GM23338 (cell line): Measurements from ENCODE around the gene S1PR1.

Experiments
- EZH2 ChIP-seq: fragments of 200-600 bp; sonication (generic); IDR thresholded peaks from one replicate; pipeline ENCODE4 v1.8.0; 2017; ENCODE audit warnings: antibody characterized with exemption, mild to moderate bottlenecking, low read depth; ENCODE audit not compliant: unreplicated experiment
- POLR2AphosphoS5 ChIP-seq: IDR thresholded peaks from 2 replicates; pipeline ENCODE4 v1.6.1; 2016; ENCODE audit warnings: antibody characterized with exemption, low read depth
- TF ChIP-seq, protein P1 (sequence below), 2 experiments: fragments of 200-600 bp in 1 of 2; sonication (generic) in 1 of 2; conservative IDR thresholded peaks; 2 replicates each; pipeline versions ENCODE4 v1.5.1 to v1.6.1; 2016 to 2017; ENCODE audit warnings: antibody characterized with exemption in 2 of 2, low read depth in 2 of 2, mild to moderate bottlenecking in 2 of 2, moderate library complexity in 1 of 2

DNA sequence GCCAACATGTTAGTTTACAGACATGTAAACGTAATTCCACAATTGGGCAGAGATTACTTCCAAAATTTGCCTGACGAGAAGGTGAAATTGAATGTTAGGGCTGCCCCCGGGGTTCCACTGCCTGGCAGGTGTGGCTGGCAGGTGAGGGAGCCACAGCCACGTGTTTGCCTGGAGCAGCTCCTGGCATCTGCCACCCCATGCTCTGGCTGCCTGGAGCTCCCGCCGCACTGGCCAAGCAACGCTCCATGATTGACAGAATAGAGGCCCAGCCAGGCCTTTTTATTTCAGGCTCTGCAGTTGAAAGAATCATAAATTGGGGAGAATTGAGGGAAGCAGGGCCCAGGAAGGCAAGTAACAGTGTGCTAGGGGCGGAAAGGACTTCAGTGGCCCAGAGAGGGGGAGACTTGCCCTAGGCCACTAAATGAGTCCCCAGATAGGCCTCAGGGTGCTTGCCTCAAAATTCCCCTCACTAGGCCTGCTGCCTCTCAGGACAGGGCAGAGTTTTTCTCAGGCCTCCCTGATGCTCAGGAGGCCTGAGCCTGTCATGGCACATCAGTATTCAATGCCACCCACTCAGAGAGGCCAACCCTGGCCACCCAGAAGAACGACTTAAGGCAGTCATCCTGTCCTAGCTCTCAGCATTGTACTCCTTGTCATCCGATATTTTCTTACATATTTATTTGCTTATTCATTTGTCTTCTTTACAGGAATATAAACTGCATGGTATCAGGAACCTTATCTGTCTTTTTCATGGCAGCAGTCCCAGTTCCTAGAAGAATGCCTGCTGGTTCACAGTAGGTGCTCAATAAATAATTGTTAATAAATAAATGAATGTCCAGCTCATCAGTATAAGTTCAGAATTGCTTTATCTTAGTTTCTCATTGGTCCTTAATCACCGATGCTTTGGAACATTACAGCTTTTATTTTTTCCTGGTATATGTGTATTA lies 16.6 kb upstream of the S1PR1 start:
- TF ChIP-seq, protein P1, sequence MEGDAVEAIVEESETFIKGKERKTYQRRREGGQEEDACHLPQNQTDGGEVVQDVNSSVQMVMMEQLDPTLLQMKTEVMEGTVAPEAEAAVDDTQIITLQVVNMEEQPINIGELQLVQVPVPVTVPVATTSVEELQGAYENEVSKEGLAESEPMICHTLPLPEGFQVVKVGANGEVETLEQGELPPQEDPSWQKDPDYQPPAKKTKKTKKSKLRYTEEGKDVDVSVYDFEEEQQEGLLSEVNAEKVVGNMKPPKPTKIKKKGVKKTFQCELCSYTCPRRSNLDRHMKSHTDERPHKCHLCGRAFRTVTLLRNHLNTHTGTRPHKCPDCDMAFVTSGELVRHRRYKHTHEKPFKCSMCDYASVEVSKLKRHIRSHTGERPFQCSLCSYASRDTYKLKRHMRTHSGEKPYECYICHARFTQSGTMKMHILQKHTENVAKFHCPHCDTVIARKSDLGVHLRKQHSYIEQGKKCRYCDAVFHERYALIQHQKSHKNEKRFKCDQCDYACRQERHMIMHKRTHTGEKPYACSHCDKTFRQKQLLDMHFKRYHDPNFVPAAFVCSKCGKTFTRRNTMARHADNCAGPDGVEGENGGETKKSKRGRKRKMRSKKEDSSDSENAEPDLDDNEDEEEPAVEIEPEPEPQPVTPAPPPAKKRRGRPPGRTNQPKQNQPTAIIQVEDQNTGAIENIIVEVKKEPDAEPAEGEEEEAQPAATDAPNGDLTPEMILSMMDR (conservative IDR thresholded peaks at IDR 0.05; ENCODE audit: low read depth in 2 of 2): no peak
- TF ChIP-seq EZH2 (no peak), POLR2AphosphoS5 (no peak)
